ENCODE data around the gene BMPR2. TPM values are rescaled to one million over a fixed set of nuclear protein-coding genes. Genes with fewer than 3 reads are reported as not detected.

BMPR2 gene
- total RNA-seq, 3 donors from 2014 or later: 48.8 to 70.4 (median 63.2) TPM

GRCh38 chr2:202460119-202460518 is 84.0 kb downstream of the BMPR2 start:
- Histone ChIP-seq H3K36me3 (no peaks in the 10 kb centered on the region), H3K4me1 (no peaks in the 10 kb centered on the region), H3K4me3 (no peak overlapping the region), H3K27me3 (no peaks in the 10 kb centered on the region), H3K27ac (no peak overlapping the region), H3K9me3 (no peaks in the 10 kb centered on the region)
- no peak for DNase-seq (ENCODE audit: low spot score in 2 of 2)
- intact Hi-C loops (cut with DNase I; ENCODE audit: low total_unique reads): no loop called here
- no peak for TF ChIP-seq POLR2A (IDR thresholded peaks at IDR 0.05)
- no peak for TF ChIP-seq POLR2AphosphoS5 (IDR thresholded peaks at IDR 0.05)
- TF ChIP-seq, protein P1, sequence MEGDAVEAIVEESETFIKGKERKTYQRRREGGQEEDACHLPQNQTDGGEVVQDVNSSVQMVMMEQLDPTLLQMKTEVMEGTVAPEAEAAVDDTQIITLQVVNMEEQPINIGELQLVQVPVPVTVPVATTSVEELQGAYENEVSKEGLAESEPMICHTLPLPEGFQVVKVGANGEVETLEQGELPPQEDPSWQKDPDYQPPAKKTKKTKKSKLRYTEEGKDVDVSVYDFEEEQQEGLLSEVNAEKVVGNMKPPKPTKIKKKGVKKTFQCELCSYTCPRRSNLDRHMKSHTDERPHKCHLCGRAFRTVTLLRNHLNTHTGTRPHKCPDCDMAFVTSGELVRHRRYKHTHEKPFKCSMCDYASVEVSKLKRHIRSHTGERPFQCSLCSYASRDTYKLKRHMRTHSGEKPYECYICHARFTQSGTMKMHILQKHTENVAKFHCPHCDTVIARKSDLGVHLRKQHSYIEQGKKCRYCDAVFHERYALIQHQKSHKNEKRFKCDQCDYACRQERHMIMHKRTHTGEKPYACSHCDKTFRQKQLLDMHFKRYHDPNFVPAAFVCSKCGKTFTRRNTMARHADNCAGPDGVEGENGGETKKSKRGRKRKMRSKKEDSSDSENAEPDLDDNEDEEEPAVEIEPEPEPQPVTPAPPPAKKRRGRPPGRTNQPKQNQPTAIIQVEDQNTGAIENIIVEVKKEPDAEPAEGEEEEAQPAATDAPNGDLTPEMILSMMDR (IDR thresholded peaks at IDR 0.05): no peak

- Histone ChIP-seq H3K27ac (no peak overlapping the region), H3K9me3 (no peaks in the 10 kb centered on the region), H3K4me3 (no peak overlapping the region), H3K4me1 (no peaks in the 10 kb centered on the region), H3K36me3 (no peaks in the 10 kb centered on the region), H3K27me3 (no peaks in the 10 kb centered on the region)
- DNase-seq (ENCODE audit: low spot score in 2 of 2): no peak
- intact Hi-C loops (cut with DNase I; ENCODE audit: low total_unique reads): no loop called here
- TF ChIP-seq POLR2A (IDR thresholded peaks at IDR 0.05) (no peak), POLR2AphosphoS5 (IDR thresholded peaks at IDR 0.05) (no peak)
- TF ChIP-seq, protein P1 (IDR thresholded peaks at IDR 0.05): no peak
These were observed 103.0 kb downstream of the BMPR2 start for GRCh38 chr2:202479090-202479489.

DNA sequence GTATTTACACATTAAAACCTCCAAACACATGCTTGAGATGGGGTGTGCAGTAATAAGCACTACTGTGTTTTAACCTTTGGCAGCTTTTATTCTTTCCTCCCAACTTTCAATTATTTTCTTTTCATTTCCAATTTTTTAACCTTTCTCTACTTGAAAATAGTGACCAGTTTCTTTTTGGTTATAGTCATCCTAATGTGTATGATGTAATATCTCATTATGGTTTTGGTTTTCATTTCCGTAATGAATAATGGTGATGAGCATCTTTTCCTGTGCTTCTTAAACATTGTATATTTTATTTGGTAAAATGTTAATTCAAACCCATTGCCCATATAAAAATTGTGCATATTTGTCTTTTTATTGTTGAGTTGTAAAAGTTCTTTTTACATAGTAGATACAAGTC is 103.5 kb downstream of the BMPR2 start:
- TF ChIP-seq POLR2AphosphoS5 (IDR thresholded peaks at IDR 0.05) (no peak), POLR2A (IDR thresholded peaks at IDR 0.05) (no peak)
- TF ChIP-seq, protein P1 (IDR thresholded peaks at IDR 0.05): no peak
- no peak overlapping the region for H3K4me3 ChIP-seq
- no peaks in the 10 kb centered on the region for H3K27me3 ChIP-seq
- no peaks in the 10 kb centered on the region for H3K4me1 ChIP-seq
- no peak overlapping the region for H3K27ac ChIP-seq
- no peak for DNase-seq (ENCODE audit: low spot score in 2 of 2)
- no peaks in the 10 kb centered on the region for H3K36me3 ChIP-seq
- intact Hi-C loops (cut with DNase I; ENCODE audit: low total_unique reads): no loop called here
- no peaks in the 10 kb centered on the region for H3K9me3 ChIP-seq

DNA sequence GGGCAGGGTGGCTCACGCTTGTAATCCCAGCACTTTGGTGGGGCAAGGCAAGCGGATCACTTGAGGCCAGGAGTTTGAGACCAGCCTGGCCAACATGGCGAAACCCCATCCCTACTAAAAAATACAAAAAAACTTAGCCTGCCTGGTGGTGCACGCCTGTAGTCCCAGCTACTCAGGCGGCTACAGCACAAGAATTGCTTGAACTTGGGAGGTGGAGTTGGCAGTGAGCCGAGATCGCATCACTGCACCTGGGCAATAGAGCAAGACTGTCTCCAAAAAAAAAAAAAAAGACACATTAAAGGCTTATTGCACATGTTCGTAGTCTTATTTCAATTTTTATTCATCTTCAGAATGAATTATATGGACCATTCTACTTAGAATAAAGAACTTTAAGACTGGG is 110.2 kb downstream of the BMPR2 start:
- TF ChIP-seq POLR2AphosphoS5 (IDR thresholded peaks at IDR 0.05) (no peak), POLR2A (IDR thresholded peaks at IDR 0.05) (no peak)
- TF ChIP-seq, protein P1 (IDR thresholded peaks at IDR 0.05): no peak
- Histone ChIP-seq H3K27ac (no peak overlapping the region), H3K36me3 (no peaks in the 10 kb centered on the region), H3K4me3 (no peak overlapping the region), H3K9me3 (no peaks in the 10 kb centered on the region), H3K4me1 (no peaks in the 10 kb centered on the region), H3K27me3 (no peaks in the 10 kb centered on the region)
- intact Hi-C loops (cut with DNase I; ENCODE audit: low total_unique reads): no loop called here
- DNase-seq (ENCODE audit: low spot score in 2 of 2): no peak

- TF ChIP-seq, protein P1 (IDR thresholded peaks at IDR 0.05): no peak
- TF ChIP-seq POLR2AphosphoS5 (IDR thresholded peaks at IDR 0.05): no peak
- TF ChIP-seq POLR2A (IDR thresholded peaks at IDR 0.05): no peak
- Histone ChIP-seq H3K36me3 (no peaks in the 10 kb centered on the region), H3K4me1 (no peaks in the 10 kb centered on the region), H3K9me3 (no peaks in the 10 kb centered on the region), H3K27me3 (no peaks in the 10 kb centered on the region), H3K4me3 (no peak overlapping the region), H3K27ac (no peak overlapping the region)
- intact Hi-C loops (cut with DNase I; ENCODE audit: low total_unique reads): no loop called here
- no peak for DNase-seq (ENCODE audit: low spot score in 2 of 2)
These were observed 112.5 kb downstream of the BMPR2 start for GRCh38 chr2:202488671-202489070.

Measured in breast epithelium (tissue), 4 donors.